ENCODE data around the gene EGFL7.
A peak's percentile ranks its signal among the peaks of the same experiment; 100 is the strongest.

The EGFL7 gene

GRCh38 chr9:136721339-136722092 is 58.8 kb downstream of the EGFL7 start (continued):
- TF ChIP-seq ZNF398 (tag by site-specific recombination; IDR thresholded peaks at IDR 0.05) (no peak), ZNF488 (tag by site-specific recombination; IDR thresholded peaks at IDR 0.05) (no peak), AEBP2 (tag by site-specific recombination; IDR thresholded peaks at IDR 0.05; ENCODE audit: borderline replicate concordance) (no peak), ZBTB11 (tag by site-specific recombination; conservative IDR thresholded peaks at IDR 0.05; ENCODE audit: low read depth) (no peak), YY2 (tag by site-specific recombination; IDR thresholded peaks at IDR 0.05) (no peak), BCL11A (tag by site-specific recombination; IDR thresholded peaks at IDR 0.05; ENCODE audit: low read depth) (peak; percentile 66), GLI4 (tag by site-specific recombination; IDR thresholded peaks at IDR 0.05) (no peak), ZNF26 (tag by site-specific recombination; IDR thresholded peaks at IDR 0.05) (no peak), ZNF549 (tag by site-specific recombination; IDR thresholded peaks at IDR 0.05) (no peak), ZEB2 (tag by site-specific recombination; IDR thresholded peaks at IDR 0.05) (0 out of 2 replicates have a peak, but pooled peaks have one; percentile 26), ZNF521 (tag by site-specific recombination; IDR thresholded peaks at IDR 0.05) (no peak), HOXD13 (CRISPR knock-in tag; IDR thresholded peaks at IDR 0.05; ENCODE audit: borderline replicate concordance) (no peak), KLF10 (tag by site-specific recombination; IDR thresholded peaks at IDR 0.05) (peak; percentile 39; the same call in 1 of the 2 replicates), ZBTB1 (tag by site-specific recombination; IDR thresholded peaks at IDR 0.05) (no peak), ZFP37 (tag by site-specific recombination; IDR thresholded peaks at IDR 0.05) (no peak), SP2 (tag by site-specific recombination; IDR thresholded peaks at IDR 0.05) (peak; percentile 15; the same call in 1 of the 2 replicates), ZNF391 (tag by site-specific recombination; IDR thresholded peaks at IDR 0.05; ENCODE audit: borderline replicate concordance, low read depth) (no peak), ZNF624 (tag by site-specific recombination; IDR thresholded peaks at IDR 0.05) (no peak), ZNF785 (tag by site-specific recombination; IDR thresholded peaks at IDR 0.05) (no peak), ZNF341 (tag by site-specific recombination; IDR thresholded peaks at IDR 0.05; ENCODE audit: low read depth) (no peak), ZNF623 (tag by site-specific recombination; IDR thresholded peaks at IDR 0.05) (no peak), ZNF23 (tag by site-specific recombination; IDR thresholded peaks at IDR 0.05; ENCODE audit: borderline replicate concordance) (no peak), ZNF311 (tag by site-specific recombination; IDR thresholded peaks at IDR 0.05; ENCODE audit: borderline replicate concordance) (no peak)

Measured in HEK293 (cell line).